Measurements from ENCODE around the gene PEX14. TPM values are rescaled to one million over a fixed set of nuclear protein-coding genes. Genes with fewer than 3 reads are reported as not detected.

Gene PEX14
- total RNA-seq, 1 experiment from 2014 or later: 36.0 TPM

- no peak overlapping the region for H3K4me3 ChIP-seq (ENCODE audit: low read depth in 2 of 2, low read length in 2 of 2)
- intact Hi-C loops (cut with micrococcal nuclease; ENCODE audit: unreplicated experiment): no loop called here
- TF ChIP-seq POLR2AphosphoS5 (IDR thresholded peaks at IDR 0.05; ENCODE audit: low read depth, low read length): no peak
- TF ChIP-seq REST (IDR thresholded peaks at IDR 0.05; ENCODE audit: insufficient read depth in 1 of 2, low read depth in 2 of 2, low read length in 1 of 2): no peak
- TF ChIP-seq CTCF (IDR thresholded peaks at IDR 0.05): no peak
- TF ChIP-seq SIN3A (IDR thresholded peaks at IDR 0.05; ENCODE audit: borderline replicate concordance, insufficient read depth, low read depth, low read length): no peak
- TF ChIP-seq TCF7L2 (IDR thresholded peaks at IDR 0.05; ENCODE audit: low read depth, low read length): no peak
- no peaks in the 10 kb centered on the region for H3K9me3 ChIP-seq (ENCODE audit: control insufficient read depth, insufficient read depth, low read depth, low read length)
- in situ Hi-C loops (cut with HindIII; ENCODE audit: low pct_unique_long_range_greater_than_20kb, low sequenced_read_pairs): no loop called here
- CTCF ChIA-PET: no interaction called here
- ATAC-seq (peak; percentile 42; the same call in 1 of the 2 replicates), DNase-seq (ENCODE audit: low read depth, low spot score) (no peak)
- H3K27ac ChIP-seq (ENCODE audit: low read length): no peak overlapping the region
- BruUV-seq (replicated peaks): no TSS peak
- POLR2A ChIA-PET: no interaction called here
- no peaks in the 10 kb centered on the region for H3K4me1 ChIP-seq (ENCODE audit: control insufficient read depth, insufficient read depth, low read length)
- no peaks in the 10 kb centered on the region for H3K27me3 ChIP-seq (ENCODE audit: control insufficient read depth, insufficient read depth, low read length)
- no peaks in the 10 kb centered on the region for H3K36me3 ChIP-seq (ENCODE audit: control insufficient read depth, insufficient read depth, low read length)
Measured at GRCh38 chr1:10651793-10652192, 177.0 kb downstream of the PEX14 start.

GRCh38 chr1:10652626-10653025 is 177.9 kb downstream of the PEX14 start:
- intact Hi-C loops (cut with micrococcal nuclease; ENCODE audit: unreplicated experiment) (no loop called here), in situ Hi-C loops (cut with HindIII; ENCODE audit: low pct_unique_long_range_greater_than_20kb, low sequenced_read_pairs) (no loop called here)
- CTCF ChIA-PET: no interaction called here
- Histone ChIP-seq H3K27ac (ENCODE audit: low read length) (no peak overlapping the region), H3K4me3 (ENCODE audit: low read depth in 2 of 2, low read length in 2 of 2) (no peak overlapping the region), H3K4me1 (ENCODE audit: control insufficient read depth, insufficient read depth, low read length) (no peaks in the 10 kb centered on the region), H3K27me3 (ENCODE audit: control insufficient read depth, insufficient read depth, low read length) (no peaks in the 10 kb centered on the region), H3K9me3 (ENCODE audit: control insufficient read depth, insufficient read depth, low read depth, low read length) (no peaks in the 10 kb centered on the region), H3K36me3 (ENCODE audit: control insufficient read depth, insufficient read depth, low read length) (no peaks in the 10 kb centered on the region)
- no TSS peak for BruUV-seq (replicated peaks)
- DNase-seq (ENCODE audit: low read depth, low spot score) (no peak), ATAC-seq (no peak)
- POLR2A ChIA-PET: no interaction called here
- TF ChIP-seq CTCF (IDR thresholded peaks at IDR 0.05) (no peak), POLR2AphosphoS5 (IDR thresholded peaks at IDR 0.05; ENCODE audit: low read depth, low read length) (no peak), TCF7L2 (IDR thresholded peaks at IDR 0.05; ENCODE audit: low read depth, low read length) (no peak), REST (IDR thresholded peaks at IDR 0.05; ENCODE audit: insufficient read depth in 1 of 2, low read depth in 2 of 2, low read length in 1 of 2) (no peak)

All from Panc1 (cell line).